ENCODE measurements around the gene RAD51B. TPM values are rescaled to one million over a fixed set of nuclear protein-coding genes. Genes with fewer than 3 reads are reported as not detected.

The RAD51B gene
- total and polyA plus RNA-seq, 9 of the 15 experiments (the other 6 are each of a cell fraction or from before 2014, with no cell fraction given) = 8.5 to 17.3 (median 11.3) TPM

GRCh38 chr14:67856827-67857226, 37.2 kb downstream of the RAD51B start:
- Histone ChIP-seq H3K9me1 (ENCODE audit: control insufficient read depth, insufficient read depth, low read length) (no peaks in the 10 kb centered on the region), H4K20me1 (replicated peaks; ENCODE audit: control insufficient read depth, insufficient read depth, low read length) (no peaks in the 10 kb centered on the region), H3K9ac (ENCODE audit: insufficient read depth in 1 of 2, low read depth in 2 of 2, low read length in 2 of 2) (no peak overlapping the region), H3K79me2 (ENCODE audit: control insufficient read depth, insufficient read depth, low read length) (no peaks in the 10 kb centered on the region), H3K4me2 (ENCODE audit: insufficient read depth, low read length) (no peak overlapping the region), H3K9me3 (replicated peaks; ENCODE audit: control insufficient read depth, insufficient read depth, low read depth, low read length) (no peaks in the 10 kb centered on the region), H3K4me1 (replicated peaks in 1 of 2; ENCODE audit: control insufficient read depth in 2 of 2, insufficient read depth in 2 of 2, low read length in 2 of 2) (no peaks in the 10 kb centered on the region), H3K4me3 (no peak overlapping the region), H2AFZ (ENCODE audit: low read depth, low read length) (no peak overlapping the region), H3K27ac (ENCODE audit: extremely low read depth, low read depth, low read length) (no peak overlapping the region), H3K27me3 (ENCODE audit: control insufficient read depth in 2 of 2, insufficient read depth in 2 of 2, low read length in 2 of 2) (no peaks in the 10 kb centered on the region; a peak in 1 of 5 replicates), H3K36me3 (ENCODE audit: control insufficient read depth, insufficient read depth, low read length) (no peaks in the 10 kb centered on the region)
- WGBS (ENCODE audit: insufficient coverage, low coverage, missing lambda C conversion rate) = 0% methylated on average over 2 of the region's 2 CpGs
- no peak for DNase-seq (ENCODE audit: extremely low read depth in 1 of 4, low spot score in 3 of 4)
- no peak for TF ChIP-seq DLX4 (CRISPR knock-in tag; IDR thresholded peaks at IDR 0.05)
- no peak for TF ChIP-seq ARID1B (IDR thresholded peaks at IDR 0.05)
- TF ChIP-seq HES1 (IDR thresholded peaks at IDR 0.05; ENCODE audit: low read depth) = no peak
- no peak for TF ChIP-seq ARID3A (IDR thresholded peaks at IDR 0.05; ENCODE audit: borderline replicate concordance, low read depth, low read length)
- TF ChIP-seq MXI1 (IDR thresholded peaks at IDR 0.05; ENCODE audit: low read depth, low read length) = no peak
- no TSS peak for BruUV-seq (replicated peaks)
- ChIA-PET POLR2A (no interaction called here), CTCF (ENCODE audit: low intra/inter-chr PET ratio) (no interaction called here)
- ATAC-seq = no peak
- no peak for FAIRE-seq
- intact Hi-C loops (cut with micrococcal nuclease) (no loop called here), in situ Hi-C loops (cut with MboI) (no loop called here)

Data from K562 (cell line).